ENCODE data around the gene CFAP58. TPM values are rescaled to one million over a fixed set of nuclear protein-coding genes. Genes with fewer than 3 reads are reported as not detected.

The CFAP58 gene
- total RNA-seq, 1 experiment from 2014 or later = 0.63 TPM

GRCh38 chr10:104323760-104324201 is 29.9 kb upstream of the CFAP58 start:
- H3K79me1 ChIP-seq (ENCODE audit: insufficient read depth, low read depth, low read length, poor library complexity, severe bottlenecking) = no peaks in the 10 kb centered on the region
- no peak overlapping the region for H3T11ph ChIP-seq (ENCODE audit: low read length)
- H3K9me3 Mint-ChIP-seq = no peaks in the 10 kb centered on the region
- H3K79me2 ChIP-seq (ENCODE audit: insufficient read depth, low read length) = peaks cover 21% of the 10 kb centered on the region; the same call in 1 of the 2 replicates
- no peak overlapping the region for H3K56ac ChIP-seq (ENCODE audit: insufficient read length, low read depth, low read length)
- H4K91ac ChIP-seq (ENCODE audit: insufficient read length, low read depth, low read length) = no peak overlapping the region
- H3K4ac ChIP-seq (ENCODE audit: low read depth, low read length) = no peak overlapping the region
- no peak for DNase-seq
- no peak overlapping the region for H3K9ac ChIP-seq (ENCODE audit: extremely low read depth, insufficient read length, low read length)
- H3K36me3 Mint-ChIP-seq (ENCODE audit: insufficient read depth in 1 of 3, low read depth in 3 of 3) = peaks cover 14 to 23% (median 22%) of the 10 kb centered on the region in 3 experiments
- H3K27me3 ChIP-seq (ENCODE audit: insufficient read depth, low read length) = no peaks in the 10 kb centered on the region
- TF ChIP-seq CTCF (conservative IDR thresholded peaks at IDR 0.05) = no peak
- no peak overlapping the region for H2AK5ac ChIP-seq (ENCODE audit: insufficient read length, low read length)
- H3K4me2 ChIP-seq (ENCODE audit: insufficient read depth, insufficient read length, low read length) = no peak overlapping the region
- H3K27ac ChIP-seq (ENCODE audit: insufficient read length, low read depth, low read length) = no peak overlapping the region
- H3K18ac ChIP-seq (ENCODE audit: insufficient read length, low read depth, low read length) = no peak overlapping the region
- no peak overlapping the region for H2BK20ac ChIP-seq (ENCODE audit: low read depth, low read length, poor library complexity, severe bottlenecking)
- no peak overlapping the region for H2AFZ ChIP-seq (ENCODE audit: low read length)
- H2BK5ac ChIP-seq (ENCODE audit: insufficient read length, low read length) = no peak overlapping the region
- WGBS (ENCODE audit: extremely low coverage, insufficient read length, low lambda C conversion rate) = no CpG with 5 or more reads among the region's 4 CpGs
- H3K27ac Mint-ChIP-seq = peak overlapping the region; percentile 48 to 95 (median 72); a peak in 5 of 7 replicates
- no peaks in the 10 kb centered on the region for H3K27me3 Mint-ChIP-seq (ENCODE audit: low read depth)
- H3K14ac ChIP-seq (ENCODE audit: insufficient read depth, low read length) = no peak overlapping the region; the same call in 1 of the 2 replicates
- no peaks in the 10 kb centered on the region for H3K9me3 ChIP-seq (ENCODE audit: control insufficient read depth, low read depth, low read length)
- peaks cover 4% of the 10 kb centered on the region for H3K23me2 ChIP-seq (ENCODE audit: insufficient read length, low read depth, low read length, poor library complexity, severe bottlenecking)
- no peaks in the 10 kb centered on the region for H4K20me1 ChIP-seq (ENCODE audit: control insufficient read depth, insufficient read depth, insufficient read length)
- H2BK120ac ChIP-seq (ENCODE audit: low read depth, low read length, poor library complexity, severe bottlenecking) = no peak overlapping the region
- H2BK12ac ChIP-seq (ENCODE audit: insufficient read length, low read depth, low read length) = no peak overlapping the region
- H3K23ac ChIP-seq (ENCODE audit: insufficient read length, low read depth, low read length) = no peak overlapping the region
- H3K4me1 ChIP-seq (ENCODE audit: insufficient read depth, low read length) = peaks cover 21% of the 10 kb centered on the region
- H2BK15ac ChIP-seq (ENCODE audit: low read depth, low read length) = no peak overlapping the region
- H3K4me3 Mint-ChIP-seq = peak overlapping the region in 1 of 2 experiments; percentile 55; a peak in 1 of 5 replicates
- H4K8ac ChIP-seq (replicated peaks; ENCODE audit: insufficient read length, low read depth, low read length) = no peak overlapping the region
- peaks cover 81 to 82% of the 10 kb centered on the region in 2 experiments for H3K4me1 Mint-ChIP-seq
- no peak overlapping the region for H4K5ac ChIP-seq (ENCODE audit: insufficient read length, low read depth, low read length)
